ENCODE measurements around the gene TRIOBP.
A peak's percentile ranks its signal among the peaks of the same experiment; 100 is the strongest.

TRIOBP gene

GRCh38 chr22:37758694-37759093, 61.8 kb downstream of the TRIOBP start:
- no peaks in the 10 kb centered on the region for H3K9me3 Mint-ChIP-seq
- no peaks in the 10 kb centered on the region for H3K27me3 Mint-ChIP-seq
- no peak overlapping the region for H3K27ac Mint-ChIP-seq (ENCODE audit: low read depth)
- peaks cover 1% of the 10 kb centered on the region for H3K4me1 Mint-ChIP-seq
- ATAC-seq (replicated peaks; ENCODE audit: extremely low read depth, poor library complexity, severe bottlenecking) (no peak), DNase-seq (ENCODE audit: low spot score in 2 of 2) (no peak)
- H3K4me3 Mint-ChIP-seq, result no peak overlapping the region
- peaks cover 17% of the 10 kb centered on the region for H3K36me3 Mint-ChIP-seq (ENCODE audit: insufficient read depth)

- H3K36me3 Mint-ChIP-seq (ENCODE audit: insufficient read depth), result peaks cover 16% of the 10 kb centered on the region
- no peaks in the 10 kb centered on the region for H3K27me3 Mint-ChIP-seq
Observed at GRCh38 chr22:37759281-37759680, 62.4 kb downstream of the TRIOBP start.

GRCh38 chr22:37760152-37760551, 63.3 kb downstream of the TRIOBP start:
- Mint-ChIP-seq H3K4me1 (peaks cover 6% of the 10 kb centered on the region), H3K9me3 (no peaks in the 10 kb centered on the region), H3K4me3 (no peak overlapping the region), H3K27me3 (no peaks in the 10 kb centered on the region), H3K36me3 (ENCODE audit: insufficient read depth) (peaks cover 15% of the 10 kb centered on the region), H3K27ac (ENCODE audit: low read depth) (no peak overlapping the region)
- DNase-seq (ENCODE audit: low spot score in 2 of 2) (no peak), ATAC-seq (replicated peaks; ENCODE audit: extremely low read depth, poor library complexity, severe bottlenecking) (no peak)

More at GRCh38 chr22:37759281-37759680, 62.4 kb downstream of the TRIOBP start:
- no peak for ATAC-seq (replicated peaks; ENCODE audit: extremely low read depth, poor library complexity, severe bottlenecking)
- DNase-seq (ENCODE audit: low spot score in 2 of 2), result no peak
- Mint-ChIP-seq H3K27ac (ENCODE audit: low read depth) (no peak overlapping the region), H3K4me3 (no peak overlapping the region), H3K4me1 (peaks cover 6% of the 10 kb centered on the region), H3K9me3 (no peaks in the 10 kb centered on the region)

GRCh38 chr22:37762389-37762836, 65.6 kb downstream of the TRIOBP start:
- Mint-ChIP-seq H3K9me3 (no peaks in the 10 kb centered on the region), H3K27ac (ENCODE audit: low read depth) (peak overlapping the region; percentile 10), H3K4me3 (no peak overlapping the region), H3K27me3 (no peaks in the 10 kb centered on the region), H3K4me1 (peaks cover 6% of the 10 kb centered on the region), H3K36me3 (ENCODE audit: insufficient read depth) (peaks cover 14% of the 10 kb centered on the region)
- no peak for ATAC-seq (replicated peaks; ENCODE audit: extremely low read depth, poor library complexity, severe bottlenecking)
- DNase-seq (ENCODE audit: low spot score in 2 of 2), result no peak

- DNase-seq (ENCODE audit: low spot score in 2 of 2), result no peak
- Mint-ChIP-seq H3K4me1 (peaks cover 6% of the 10 kb centered on the region), H3K27ac (ENCODE audit: low read depth) (no peak overlapping the region), H3K36me3 (ENCODE audit: insufficient read depth) (peaks cover 13% of the 10 kb centered on the region), H3K4me3 (no peak overlapping the region), H3K9me3 (no peaks in the 10 kb centered on the region), H3K27me3 (no peaks in the 10 kb centered on the region)
- ATAC-seq (replicated peaks; ENCODE audit: extremely low read depth, poor library complexity, severe bottlenecking), result no peak
Observed at GRCh38 chr22:37763012-37763411, 66.2 kb downstream of the TRIOBP start.

- DNase-seq (ENCODE audit: low spot score in 2 of 2) (no peak), ATAC-seq (replicated peaks; ENCODE audit: extremely low read depth, poor library complexity, severe bottlenecking) (no peak)
- no peak overlapping the region for H3K27ac Mint-ChIP-seq (ENCODE audit: low read depth)
- H3K4me3 Mint-ChIP-seq, result no peak overlapping the region
- H3K27me3 Mint-ChIP-seq, result no peaks in the 10 kb centered on the region
- H3K4me1 Mint-ChIP-seq, result peaks cover 6% of the 10 kb centered on the region
- H3K36me3 Mint-ChIP-seq (ENCODE audit: insufficient read depth), result peaks cover 8% of the 10 kb centered on the region
- no peaks in the 10 kb centered on the region for H3K9me3 Mint-ChIP-seq
Observed at GRCh38 chr22:37763652-37764051, 66.8 kb downstream of the TRIOBP start.

GRCh38 chr22:37764622-37765021, 67.8 kb downstream of the TRIOBP start:
- ATAC-seq (replicated peaks; ENCODE audit: extremely low read depth, poor library complexity, severe bottlenecking) (no peak), DNase-seq (ENCODE audit: low spot score in 2 of 2) (no peak)
- no peak overlapping the region for H3K4me3 Mint-ChIP-seq
- H3K4me1 Mint-ChIP-seq, result peaks cover 6% of the 10 kb centered on the region
- H3K27ac Mint-ChIP-seq (ENCODE audit: low read depth), result peak overlapping the region; percentile 77
- no peaks in the 10 kb centered on the region for H3K27me3 Mint-ChIP-seq
- H3K9me3 Mint-ChIP-seq, result no peaks in the 10 kb centered on the region
- H3K36me3 Mint-ChIP-seq (ENCODE audit: insufficient read depth), result peaks cover 12% of the 10 kb centered on the region

GRCh38 chr22:37765498-37765897, 68.7 kb downstream of the TRIOBP start:
- no peak for ATAC-seq (replicated peaks; ENCODE audit: extremely low read depth, poor library complexity, severe bottlenecking)
- H3K27me3 Mint-ChIP-seq, result no peaks in the 10 kb centered on the region
- H3K9me3 Mint-ChIP-seq, result no peaks in the 10 kb centered on the region
- peaks cover 12% of the 10 kb centered on the region for H3K36me3 Mint-ChIP-seq (ENCODE audit: insufficient read depth)
- peaks cover 6% of the 10 kb centered on the region for H3K4me1 Mint-ChIP-seq
- peak overlapping the region; percentile 77 for H3K27ac Mint-ChIP-seq (ENCODE audit: low read depth)
- DNase-seq (ENCODE audit: low spot score in 2 of 2), result no peak
- no peak overlapping the region for H3K4me3 Mint-ChIP-seq

GRCh38 chr22:37765953-37766576, 69.2 kb downstream of the TRIOBP start:
- Mint-ChIP-seq H3K9me3 (no peaks in the 10 kb centered on the region), H3K27me3 (no peaks in the 10 kb centered on the region), H3K27ac (ENCODE audit: low read depth) (no peak overlapping the region), H3K36me3 (ENCODE audit: insufficient read depth) (peaks cover 12% of the 10 kb centered on the region), H3K4me1 (peaks cover 6% of the 10 kb centered on the region), H3K4me3 (no peak overlapping the region)
- no peak for DNase-seq (ENCODE audit: low spot score in 2 of 2)
- no peak for ATAC-seq (replicated peaks; ENCODE audit: extremely low read depth, poor library complexity, severe bottlenecking)

- Mint-ChIP-seq H3K27ac (ENCODE audit: low read depth) (no peak overlapping the region), H3K36me3 (ENCODE audit: insufficient read depth) (peaks cover 9% of the 10 kb centered on the region), H3K4me3 (no peak overlapping the region), H3K4me1 (peaks cover 6% of the 10 kb centered on the region), H3K9me3 (no peaks in the 10 kb centered on the region), H3K27me3 (no peaks in the 10 kb centered on the region)
- ATAC-seq (replicated peaks; ENCODE audit: extremely low read depth, poor library complexity, severe bottlenecking) (no peak), DNase-seq (ENCODE audit: low spot score in 2 of 2) (no peak)
Observed at GRCh38 chr22:37768273-37768672, 71.4 kb downstream of the TRIOBP start.

GRCh38 chr22:37769056-37769455, 72.2 kb downstream of the TRIOBP start:
- DNase-seq (ENCODE audit: low spot score in 2 of 2) (no peak), ATAC-seq (replicated peaks; ENCODE audit: extremely low read depth, poor library complexity, severe bottlenecking) (no peak)
- H3K27me3 Mint-ChIP-seq, result no peaks in the 10 kb centered on the region
- no peaks in the 10 kb centered on the region for H3K9me3 Mint-ChIP-seq
- H3K27ac Mint-ChIP-seq (ENCODE audit: low read depth), result no peak overlapping the region
- H3K36me3 Mint-ChIP-seq (ENCODE audit: insufficient read depth), result peaks cover 11% of the 10 kb centered on the region
- peaks cover under 1% of the 10 kb centered on the region for H3K4me1 Mint-ChIP-seq
- no peak overlapping the region for H3K4me3 Mint-ChIP-seq

- no peak for DNase-seq (ENCODE audit: low spot score in 2 of 2)
- no peaks in the 10 kb centered on the region for H3K9me3 Mint-ChIP-seq
- peaks cover 12% of the 10 kb centered on the region for H3K36me3 Mint-ChIP-seq (ENCODE audit: insufficient read depth)
- no peaks in the 10 kb centered on the region for H3K4me1 Mint-ChIP-seq
- no peak overlapping the region for H3K4me3 Mint-ChIP-seq
- no peak for ATAC-seq (replicated peaks; ENCODE audit: extremely low read depth, poor library complexity, severe bottlenecking)
- no peaks in the 10 kb centered on the region for H3K27me3 Mint-ChIP-seq
- H3K27ac Mint-ChIP-seq (ENCODE audit: low read depth), result no peak overlapping the region
Observed at GRCh38 chr22:37771081-37771480, 74.2 kb downstream of the TRIOBP start.

- H3K36me3 Mint-ChIP-seq (ENCODE audit: insufficient read depth), result peaks cover 12% of the 10 kb centered on the region
- H3K27me3 Mint-ChIP-seq, result no peaks in the 10 kb centered on the region
- no peak overlapping the region for H3K4me3 Mint-ChIP-seq
- ATAC-seq (replicated peaks; ENCODE audit: extremely low read depth, poor library complexity, severe bottlenecking), result no peak
- no peaks in the 10 kb centered on the region for H3K9me3 Mint-ChIP-seq
- no peak for DNase-seq (ENCODE audit: low spot score in 2 of 2)
- H3K27ac Mint-ChIP-seq (ENCODE audit: low read depth), result no peak overlapping the region
- peaks cover 4% of the 10 kb centered on the region for H3K4me1 Mint-ChIP-seq
Observed at GRCh38 chr22:37771702-37772427, 75.0 kb downstream of the TRIOBP start.

Measured in central memory CD8-positive, alpha-beta T cell (primary cell).